GM18951 (cell line): ENCODE data around the gene LHFPL6.

ENCODE experiments used
- POLR2A ChIP-seq: IDR thresholded peaks from 4 replicates; pipeline ENCODE4 v1.6.1; 2011; ENCODE audit warnings: mild to moderate bottlenecking; ENCODE audit not compliant: insufficient read length, insufficient read depth; ENCODE audit errors: extremely low read depth
- in situ Hi-C: fragments of 300-500 bp; cut with MboI; formaldehyde crosslinking; loops from one replicate; pipeline ENCODE4 v1.12.0; 2022; ENCODE audit warnings: low sequenced_read_pairs, mixed read lengths, inconsistent platforms; ENCODE audit not compliant: unreplicated experiment

Gene LHFPL6

DNA sequence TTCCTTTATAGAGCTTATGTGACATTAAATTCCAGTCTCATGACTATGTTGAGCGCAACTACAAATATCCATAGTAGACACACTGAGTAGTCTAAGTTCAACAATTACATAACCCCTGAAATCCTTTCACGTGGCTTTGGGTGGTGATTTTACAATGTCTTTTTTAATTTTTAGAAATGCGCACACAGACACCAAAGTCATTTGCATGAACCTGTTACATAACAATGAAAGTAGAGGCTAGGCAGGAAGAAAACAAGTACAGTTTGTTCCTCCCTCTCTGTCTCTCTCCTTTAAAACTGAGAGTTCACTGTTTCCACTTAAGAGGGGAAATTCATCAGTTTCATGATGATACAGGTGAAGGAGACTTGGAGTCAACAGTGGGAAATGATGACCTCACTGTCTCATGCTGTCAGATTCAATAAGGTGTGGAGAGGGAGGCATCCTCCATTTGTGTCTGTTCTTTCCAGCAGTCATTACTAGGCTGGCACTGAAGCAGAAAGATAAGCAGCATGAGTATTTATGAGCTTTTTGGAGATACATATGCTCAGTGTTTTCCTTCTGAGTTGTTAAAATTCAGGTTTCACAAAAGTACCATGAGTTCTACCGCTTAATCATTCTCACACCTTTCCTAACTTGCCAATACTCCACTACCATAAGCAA lies 201.8 kb downstream of the LHFPL6 start:
- in situ Hi-C loops, result no loop called here
- TF ChIP-seq POLR2A, result no peak

DNA sequence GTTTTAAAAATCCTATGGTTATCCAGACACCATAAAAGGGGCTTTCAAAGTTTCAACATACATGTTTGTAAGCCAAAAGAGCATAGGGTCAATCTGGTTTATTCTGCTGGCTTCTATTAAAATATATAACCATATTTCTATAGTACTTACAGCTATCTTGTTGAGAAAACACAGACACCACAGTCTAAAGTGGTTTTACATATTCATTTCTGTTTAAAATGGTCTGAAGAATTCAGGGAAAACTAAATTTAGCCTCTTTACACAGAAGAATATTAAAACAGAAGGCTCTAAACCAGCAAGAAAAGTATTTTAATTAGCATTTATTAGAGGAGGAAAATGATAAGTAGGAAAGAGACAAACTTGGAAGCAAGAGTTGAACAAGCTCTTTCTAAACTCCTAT lies 203.9 kb downstream of the LHFPL6 start:
- TF ChIP-seq POLR2A, result no peak
- in situ Hi-C loops, result no loop called here

DNA sequence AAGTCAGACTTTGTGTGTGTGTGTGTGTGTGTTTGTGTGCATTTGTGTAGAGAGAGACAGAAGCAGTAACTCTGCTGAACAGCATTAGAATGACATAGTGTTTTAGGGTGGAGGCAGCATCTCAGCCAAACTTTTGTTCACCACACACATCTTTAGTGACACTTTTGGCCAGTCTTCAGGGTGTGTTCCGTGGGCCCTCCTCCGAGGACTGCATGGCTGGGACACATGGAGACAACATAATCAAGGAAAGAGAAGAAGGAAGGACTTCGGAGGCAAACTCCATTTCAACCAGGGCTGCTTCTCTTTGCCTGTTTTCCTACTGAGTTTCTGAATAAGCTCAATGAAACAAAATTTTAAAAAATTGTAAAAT lies 205.1 kb downstream of the LHFPL6 start:
- in situ Hi-C loops, result no loop called here
- TF ChIP-seq POLR2A, result no peak

DNA sequence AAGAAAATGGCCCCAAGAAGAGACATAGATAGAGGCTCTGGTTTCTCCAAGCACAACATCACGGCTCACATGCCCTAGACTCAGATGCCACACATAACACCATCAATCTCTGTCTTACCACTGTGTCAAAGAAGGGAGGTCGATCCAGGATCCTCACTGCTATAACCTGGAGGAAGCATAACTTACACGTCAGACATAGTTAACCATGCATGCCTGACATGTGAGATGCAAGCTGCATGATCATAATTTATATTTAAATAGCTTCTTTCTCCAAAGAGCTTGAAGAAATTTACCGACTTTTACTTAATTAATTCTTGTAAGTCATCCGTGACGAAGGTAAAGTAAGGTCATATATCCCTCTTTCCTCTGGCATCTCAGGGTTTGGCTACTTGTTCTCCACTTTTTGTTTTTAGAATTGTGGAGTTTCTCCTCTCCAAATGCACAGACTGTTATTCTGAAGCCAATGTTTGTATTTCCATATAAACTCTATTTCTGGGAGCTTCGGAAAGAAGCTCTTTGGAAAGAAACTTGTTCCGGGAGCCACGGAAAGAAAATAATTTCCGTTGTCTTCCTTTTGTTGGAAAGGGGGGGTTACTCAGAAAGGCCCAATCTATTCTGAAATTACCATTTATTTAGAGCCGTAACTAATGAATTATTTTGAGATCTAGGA lies 205.6 kb downstream of the LHFPL6 start:
- TF ChIP-seq POLR2A, result no peak
- in situ Hi-C loops, result no loop called here

DNA sequence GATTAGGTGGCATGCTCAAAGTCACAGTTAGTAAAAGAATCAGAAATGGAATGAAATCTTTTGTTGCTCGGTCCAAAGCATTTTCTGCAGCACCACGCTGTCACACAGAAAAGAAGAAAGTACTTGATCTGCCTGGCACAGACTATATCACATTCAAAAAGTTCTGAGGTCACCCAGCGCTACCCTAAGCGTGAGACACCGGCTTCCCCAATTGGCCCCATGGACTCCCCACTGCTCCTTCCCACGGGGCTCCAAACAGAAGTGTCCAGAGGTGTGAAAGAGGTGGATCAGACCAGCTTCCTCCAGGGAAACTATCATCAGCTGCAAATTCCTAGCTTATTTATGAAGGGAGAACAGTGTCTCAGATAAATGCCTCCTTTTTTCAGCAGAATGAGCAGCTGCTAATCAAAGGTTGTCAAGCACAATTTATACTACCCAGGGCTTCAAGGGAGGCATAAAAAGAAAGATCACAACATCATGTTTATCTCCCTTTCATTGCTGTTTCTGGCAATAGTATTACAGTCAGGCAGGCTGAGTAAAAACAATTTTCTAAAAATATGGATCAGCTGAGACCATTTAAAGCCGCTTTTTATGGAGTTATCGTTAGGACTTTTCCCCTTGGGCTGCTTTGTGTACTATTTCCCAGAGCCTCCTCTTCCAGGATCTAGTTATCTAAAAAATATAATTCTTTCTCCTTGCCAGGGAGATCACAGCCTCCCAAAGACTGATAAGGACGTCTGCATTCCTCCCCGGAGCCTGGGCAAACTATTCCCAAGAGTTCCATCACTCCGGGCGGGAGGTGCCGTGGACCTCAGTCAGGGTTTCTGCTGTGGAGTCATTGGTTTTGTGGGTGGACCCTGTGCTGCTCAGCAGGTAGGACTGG lies 208.0 kb downstream of the LHFPL6 start:
- in situ Hi-C loops, result no loop called here
- no peak for TF ChIP-seq POLR2A

DNA sequence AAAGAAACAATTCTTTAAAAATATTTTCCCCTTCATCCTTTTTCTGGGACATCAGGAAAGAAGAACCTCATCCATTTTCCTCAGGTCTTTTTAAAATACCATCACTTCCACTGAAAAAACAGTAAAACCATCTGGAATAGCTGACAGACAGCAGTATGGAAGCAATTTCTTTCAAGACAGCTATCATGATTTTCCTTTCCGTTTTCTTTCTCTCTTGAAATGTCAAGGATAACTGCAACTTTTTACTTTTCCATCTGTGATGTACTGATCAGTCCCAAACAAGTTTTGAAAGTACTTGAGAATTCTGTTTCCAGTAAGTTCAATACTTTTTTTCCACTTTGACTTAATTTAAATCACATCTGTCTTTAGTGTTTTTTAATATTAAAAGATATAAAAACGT lies 211.2 kb downstream of the LHFPL6 start:
- in situ Hi-C loops, result no loop called here
- no peak for TF ChIP-seq POLR2A

DNA sequence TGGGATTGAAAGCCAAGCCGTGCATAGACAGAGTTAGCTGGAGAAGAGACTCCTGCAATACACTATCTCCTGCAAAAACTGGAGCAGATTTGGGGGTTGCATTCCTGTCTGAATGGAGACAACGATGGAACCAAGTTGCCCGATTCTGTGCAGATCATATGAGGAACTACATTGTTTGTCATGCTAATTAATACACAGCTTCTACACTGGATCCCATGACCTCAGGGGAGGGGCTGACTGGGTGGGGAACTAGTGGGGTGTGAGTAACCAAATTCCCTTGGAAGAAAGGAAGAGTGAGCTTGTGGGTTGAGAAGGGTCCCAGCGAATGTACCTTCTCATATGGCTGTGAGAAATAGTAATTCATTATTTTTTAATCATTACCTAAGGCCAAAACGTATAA lies 214.0 kb downstream of the LHFPL6 start:
- no peak for TF ChIP-seq POLR2A
- in situ Hi-C loops, result no loop called here

DNA sequence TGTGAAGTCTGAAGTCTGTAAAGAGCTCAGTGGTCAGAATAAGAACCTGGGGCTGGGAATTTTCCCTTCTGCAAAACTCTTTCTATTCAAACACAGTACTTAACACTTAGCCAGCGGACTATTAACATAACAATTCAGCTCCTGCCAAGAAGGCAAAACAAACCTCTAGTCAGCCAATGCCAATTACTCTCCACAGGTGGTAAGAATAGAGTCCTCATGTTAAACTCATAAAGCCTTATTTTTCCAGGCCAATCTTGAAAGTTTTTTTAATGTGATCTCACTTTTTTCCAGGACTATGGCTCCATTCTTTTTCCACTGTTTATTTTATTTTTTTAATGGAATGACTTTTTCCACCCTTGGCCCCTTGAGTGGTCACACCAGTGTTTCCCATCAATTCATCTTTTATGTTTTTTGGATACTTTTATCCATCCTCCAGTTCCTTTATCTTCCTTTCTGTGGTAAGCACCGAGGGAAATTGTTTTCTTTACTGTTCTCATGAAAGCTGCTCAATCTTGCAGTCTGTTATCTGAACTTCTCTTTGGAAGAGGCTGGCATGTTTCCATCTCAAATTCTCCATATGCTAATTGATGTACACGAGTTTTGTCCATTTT lies 217.3 kb downstream of the LHFPL6 start:
- TF ChIP-seq POLR2A, result no peak
- in situ Hi-C loops, result no loop called here

DNA sequence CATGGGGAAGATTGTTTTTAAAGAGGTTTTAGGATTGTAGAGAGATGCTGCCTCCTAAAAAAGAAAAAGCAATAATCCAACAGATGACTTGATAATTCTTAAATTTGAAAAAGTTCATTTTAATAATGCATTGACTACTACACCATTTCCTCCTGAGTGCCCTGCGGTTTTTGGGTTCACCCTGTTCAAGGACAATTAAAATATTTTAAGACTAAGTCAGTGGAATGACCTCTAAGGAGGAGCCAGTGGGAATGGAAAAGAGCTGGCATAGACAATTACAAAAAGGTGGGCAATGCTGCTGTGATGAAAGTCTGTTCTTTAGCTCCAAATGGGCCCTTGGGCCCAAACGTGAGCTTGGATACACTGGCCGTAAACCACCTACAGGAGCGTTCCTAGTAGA lies 217.8 kb downstream of the LHFPL6 start:
- in situ Hi-C loops, result no loop called here
- no peak for TF ChIP-seq POLR2A

DNA sequence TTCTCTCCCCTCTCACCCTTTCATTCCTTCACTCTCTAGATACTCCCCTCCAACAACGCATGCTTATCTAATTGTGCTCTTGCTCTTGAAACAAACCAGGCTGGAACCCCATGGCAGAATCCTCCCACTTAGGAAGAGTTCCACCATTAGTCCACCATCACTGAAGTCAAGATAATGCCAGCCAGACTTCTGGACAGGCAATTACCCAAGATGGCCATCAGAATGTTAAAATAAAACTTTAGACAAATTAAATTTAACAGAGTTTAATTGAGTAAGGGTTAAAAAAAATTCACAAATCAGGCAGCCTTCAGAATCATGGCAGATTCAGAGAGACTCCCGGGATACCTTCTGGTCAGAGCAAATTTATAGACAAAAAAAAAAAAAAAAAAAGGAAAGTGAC lies 221.5 kb downstream of the LHFPL6 start:
- in situ Hi-C loops, result no loop called here

DNA sequence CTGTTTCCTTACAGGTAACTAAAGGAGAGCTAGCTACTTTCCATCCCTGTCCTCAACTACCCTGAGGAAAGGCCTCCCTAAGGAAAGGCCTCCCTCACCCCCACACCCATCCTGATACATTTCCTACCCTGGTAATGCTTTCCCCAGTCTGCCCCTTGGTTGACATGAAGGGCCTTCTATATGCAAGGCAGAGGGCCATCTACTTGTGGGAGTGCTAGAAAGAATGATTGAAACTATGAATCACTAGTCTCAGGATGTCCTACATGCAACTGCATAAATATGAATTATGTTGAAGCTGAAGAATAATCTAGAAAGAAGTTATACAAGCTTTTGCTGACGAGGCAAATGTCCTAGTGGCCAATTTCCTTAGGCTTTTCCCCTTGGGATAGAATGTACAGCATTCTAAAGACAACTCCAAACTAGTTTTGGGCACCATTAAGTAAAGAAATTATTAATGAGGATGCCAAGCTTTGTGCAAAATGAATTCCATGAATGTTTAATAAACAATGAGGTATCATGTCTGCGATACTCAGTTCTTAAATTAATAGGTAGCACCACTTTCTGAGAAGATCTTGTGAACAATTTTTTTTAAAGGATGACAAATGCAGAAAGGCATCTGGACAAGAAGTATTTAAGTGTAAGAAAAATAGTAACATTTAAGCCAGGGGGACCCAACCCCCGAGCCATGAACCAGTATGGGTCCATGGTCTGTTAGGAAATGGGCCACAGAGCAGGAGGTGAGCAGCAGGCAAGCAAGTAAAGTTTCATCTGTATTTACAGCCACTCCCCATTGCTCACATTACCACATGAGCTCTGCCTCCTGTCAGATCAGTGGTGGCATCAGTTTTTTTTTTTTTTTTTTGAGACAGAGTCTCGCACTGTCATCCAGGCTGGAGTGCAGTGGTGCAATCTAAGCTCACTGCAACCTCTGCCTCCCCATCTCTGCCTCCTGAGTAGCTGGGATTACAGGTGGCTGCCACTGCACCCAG lies 223.0 kb downstream of the LHFPL6 start:
- no peak for TF ChIP-seq POLR2A

More for the DNA sequence above, 221.5 kb downstream of the LHFPL6 start:
- TF ChIP-seq POLR2A, result no peak

DNA sequence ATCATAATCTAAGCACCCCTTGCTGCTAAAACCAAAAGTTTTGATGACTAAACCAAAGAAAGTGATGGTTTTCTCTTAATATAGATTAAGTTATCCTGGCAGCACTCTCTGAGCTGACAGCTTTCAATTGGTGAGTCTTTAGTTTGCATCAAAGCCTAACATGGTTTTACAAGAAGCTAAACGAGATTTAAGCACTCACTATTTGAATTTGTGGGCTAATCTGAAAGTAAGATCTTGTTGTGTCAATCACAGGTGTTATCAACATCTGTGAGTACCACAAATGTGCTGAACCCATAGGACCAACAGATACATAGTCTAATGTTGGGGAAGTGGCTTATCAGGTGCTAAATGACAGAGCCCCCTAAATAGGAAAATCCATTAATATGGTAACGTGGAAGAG lies 223.9 kb downstream of the LHFPL6 start:
- in situ Hi-C loops, result no loop called here

More for the DNA sequence above, 223.0 kb downstream of the LHFPL6 start:
- in situ Hi-C loops, result no loop called here

More for the DNA sequence above, 223.9 kb downstream of the LHFPL6 start:
- TF ChIP-seq POLR2A, result no peak
